Ectodermal cell (in vitro differentiated cells): ENCODE results near the gene ERVW-1.
"Not testable (repeated sequence)": the region's sequence is repeated elsewhere in the genome, so short reads cannot be mapped to it uniquely, and the experiment has no call there.

ENCODE experiments used
- H3K27ac ChIP-seq: 2 replicates; pipeline ENCODE4 v1.7.0; 2013; ENCODE audit warnings: mild to moderate bottlenecking, low read depth, low read length; ENCODE audit not compliant: insufficient read depth, poor library complexity, severe bottlenecking
- H3K27me3 ChIP-seq: 2 replicates; pipeline ENCODE4 v1.7.0; 2013; ENCODE audit warnings: mild to moderate bottlenecking, low read length; ENCODE audit not compliant: insufficient read depth, control insufficient read depth, poor library complexity, severe bottlenecking
- H3K36me3 ChIP-seq: one replicate; pipeline ENCODE4 v1.7.0; 2013; ENCODE audit warnings: low read length; ENCODE audit not compliant: control insufficient read depth, insufficient read depth
- H3K4me1 ChIP-seq: one replicate; pipeline ENCODE4 v1.7.0; 2013; ENCODE audit warnings: low read length; ENCODE audit not compliant: control insufficient read depth, insufficient read depth
- H3K4me3 ChIP-seq: 2 replicates; pipeline ENCODE4 v1.7.0; 2013; ENCODE audit warnings: low read depth, low read length, control low read depth; ENCODE audit not compliant: insufficient read depth
- H3K9me3 ChIP-seq: 2 replicates; pipeline ENCODE4 v1.7.0; 2013; ENCODE audit warnings: mild to moderate bottlenecking, low read length, moderate library complexity; ENCODE audit not compliant: control insufficient read depth
- WGBS, 2 experiments: methylation state at CpG; one replicate each; pipeline ENCODE4 v1.1.7; 2013; ENCODE audit warnings: missing lambda C conversion rate in 2 of 2; 5-methylcytosine and 5-hydroxymethylcytosine counted together

The ERVW-1 gene

GRCh38 chr7:92456236-92456635, 21.5 kb downstream of the ERVW-1 start:
- H3K4me1 ChIP-seq = no peaks in the 10 kb centered on the region
- H3K9me3 ChIP-seq = no peaks in the 10 kb centered on the region
- H3K36me3 ChIP-seq = peaks cover 42% of the 10 kb centered on the region
- no peaks in the 10 kb centered on the region for H3K27me3 ChIP-seq
- 92 to 96% methylated on average over 2 of the region's 2 CpGs for WGBS, 2 experiments
- no peak overlapping the region for H3K4me3 ChIP-seq
- H3K27ac ChIP-seq = no peak overlapping the region

GRCh38 chr7:92451645-92452044, 26.1 kb downstream of the ERVW-1 start:
- WGBS, 2 experiments = 93 to 98% methylated on average over 2 of the region's 2 CpGs
- Histone ChIP-seq H3K36me3 (peaks cover 49% of the 10 kb centered on the region), H3K4me3 (no peak overlapping the region), H3K27ac (no peak overlapping the region), H3K4me1 (no peaks in the 10 kb centered on the region), H3K27me3 (no peaks in the 10 kb centered on the region), H3K9me3 (no peaks in the 10 kb centered on the region)

- H3K4me1 ChIP-seq = no peaks in the 10 kb centered on the region
- peak overlapping the region; percentile 26 for H3K27ac ChIP-seq
- H3K9me3 ChIP-seq = no peaks in the 10 kb centered on the region
- peaks cover 29% of the 10 kb centered on the region for H3K36me3 ChIP-seq
- 12 to 14% methylated on average over 10 to 11 of the region's 11 CpGs for WGBS, 2 experiments
- peak overlapping the region; percentile 98 for H3K4me3 ChIP-seq
- no peaks in the 10 kb centered on the region for H3K27me3 ChIP-seq
Observed at GRCh38 chr7:92448205-92448747, 29.5 kb downstream of the ERVW-1 start.

- WGBS, 2 experiments = 0% methylated on average over 87 of the region's 87 CpGs
- H3K27ac ChIP-seq = peak within 1 kb of the TSS; percentile 83
- H3K9me3 ChIP-seq = no peaks in the 10 kb centered on the region
- no peaks in the 10 kb centered on the region for H3K4me1 ChIP-seq
- peak within 1 kb of the TSS; percentile 98 for H3K4me3 ChIP-seq
- peaks cover 24% of the 10 kb centered on the region for H3K36me3 ChIP-seq
- H3K27me3 ChIP-seq = no peaks in the 10 kb centered on the region
Observed at GRCh38 chr7:92447345-92448204, 30.2 kb downstream of the ERVW-1 start, which contains the start of gene GATAD1. Gene GATAD1 (plus strand): TSS chr7:92447482. CDS start chr7:92447730, 248 bp downstream.

- 58 to 61% methylated on average over 21 of the region's 21 CpGs for WGBS, 2 experiments
- Histone ChIP-seq H3K27ac (no peak overlapping the region), H3K36me3 (peaks cover 17% of the 10 kb centered on the region), H3K4me1 (no peaks in the 10 kb centered on the region), H3K27me3 (no peaks in the 10 kb centered on the region), H3K4me3 (peak overlapping the region; percentile 98), H3K9me3 (no peaks in the 10 kb centered on the region)
Observed at GRCh38 chr7:92446869-92447344, 30.8 kb downstream of the ERVW-1 start.

- H3K9me3 ChIP-seq, H3K4me3 ChIP-seq, H3K27me3 ChIP-seq, H3K36me3 ChIP-seq, H3K4me1 ChIP-seq, H3K27ac ChIP-seq: not testable (repeated sequence)
- WGBS, 2 experiments = 90 to 96% methylated on average over 2 of the region's 2 CpGs
Observed at GRCh38 chr7:92442720-92443119, 35.0 kb downstream of the ERVW-1 start.

- WGBS, 2 experiments = 77 to 83% methylated on average over 6 of the region's 6 CpGs
- Histone ChIP-seq H3K4me1 (no peaks in the 10 kb centered on the region), H3K4me3 (no peak overlapping the region), H3K9me3 (no peaks in the 10 kb centered on the region), H3K36me3 (no peaks in the 10 kb centered on the region), H3K27ac (no peak overlapping the region), H3K27me3 (no peaks in the 10 kb centered on the region)
Observed at GRCh38 chr7:92437956-92438491, 39.7 kb downstream of the ERVW-1 start.

- H3K4me3 ChIP-seq = no peak overlapping the region
- no peaks in the 10 kb centered on the region for H3K36me3 ChIP-seq
- 67 to 71% methylated on average over 6 to 7 of the region's 7 CpGs for WGBS, 2 experiments
- H3K4me1 ChIP-seq = no peaks in the 10 kb centered on the region
- no peaks in the 10 kb centered on the region for H3K27me3 ChIP-seq
- H3K9me3 ChIP-seq = no peaks in the 10 kb centered on the region
- H3K27ac ChIP-seq = no peak overlapping the region
Observed at GRCh38 chr7:92436612-92437445, 40.9 kb downstream of the ERVW-1 start.

GRCh38 chr7:92435542-92435941, 42.2 kb downstream of the ERVW-1 start:
- Histone ChIP-seq H3K36me3 (no peaks in the 10 kb centered on the region), H3K9me3 (no peaks in the 10 kb centered on the region), H3K4me3 (no peak overlapping the region), H3K4me1 (no peaks in the 10 kb centered on the region), H3K27ac (no peak overlapping the region), H3K27me3 (no peaks in the 10 kb centered on the region)
- 94 to 100% methylated on average over 2 of the region's 2 CpGs for WGBS, 2 experiments
